ENCODE data around the gene TEX48.

TEX48 gene

GRCh38 chr9:114616684-114617520 lies 65.1 kb downstream of the TEX48 start:
- DNase-seq = no peak

Measured in COR-L47 (cell line).